ENCODE data around the gene HRH1. TPM values are rescaled to one million over a fixed set of nuclear protein-coding genes. Genes with fewer than 3 reads are reported as not detected.
A peak's percentile ranks its signal among the peaks of the same experiment; 100 is the strongest.
"Not testable (repeated sequence)": the region's sequence is repeated elsewhere in the genome, so short reads cannot be mapped to it uniquely, and the experiment has no call there.

HRH1 gene
- total RNA-seq, 1 donor from 2014 or later = 2.7 TPM

GRCh38 chr3:11204697-11205348, 50.5 kb downstream of the HRH1 start:
- DNase-seq (ENCODE audit: low read depth in 2 of 2) = no peak

- DNase-seq (ENCODE audit: low read depth in 2 of 2) = peak in 1 of 2 donors; percentile 67
Measured at GRCh38 chr3:11205881-11206280, 51.6 kb downstream of the HRH1 start.

- peak in 1 of 2 donors; percentile 29 for DNase-seq (ENCODE audit: low read depth in 2 of 2)
Measured at GRCh38 chr3:11206316-11206715, 52.0 kb downstream of the HRH1 start.

- DNase-seq (ENCODE audit: low read depth in 2 of 2) = no peak
Measured at GRCh38 chr3:11206953-11207352, 52.7 kb downstream of the HRH1 start.

- no peak for DNase-seq (ENCODE audit: low read depth in 2 of 2)
Measured at GRCh38 chr3:11211531-11212298, 57.4 kb downstream of the HRH1 start.

- DNase-seq (ENCODE audit: low read depth in 2 of 2) = peak in 1 of 2 donors; percentile 53
Measured at GRCh38 chr3:11212299-11212608, 58.0 kb downstream of the HRH1 start.

- DNase-seq (ENCODE audit: low read depth in 2 of 2) = peak in 1 of 2 donors; percentile 83
Measured at GRCh38 chr3:11212784-11213183, 58.5 kb downstream of the HRH1 start.

- no peak for DNase-seq (ENCODE audit: low read depth in 2 of 2)
Measured at GRCh38 chr3:11213810-11214450, 59.6 kb downstream of the HRH1 start.

GRCh38 chr3:11214451-11214978, 60.2 kb downstream of the HRH1 start:
- DNase-seq (ENCODE audit: low read depth in 2 of 2) = no peak

GRCh38 chr3:11217370-11217769, 63.1 kb downstream of the HRH1 start:
- DNase-seq (ENCODE audit: low read depth in 2 of 2) = not testable (repeated sequence)

GRCh38 chr3:11220230-11220629, 65.9 kb downstream of the HRH1 start:
- no peak for DNase-seq (ENCODE audit: low read depth in 2 of 2)

- peak in 1 of 2 donors; percentile 44 for DNase-seq (ENCODE audit: low read depth in 2 of 2)
Measured at GRCh38 chr3:11221818-11222415, 67.6 kb downstream of the HRH1 start.

- no peak for DNase-seq (ENCODE audit: low read depth in 2 of 2)
Measured at GRCh38 chr3:11224010-11224409, 69.7 kb downstream of the HRH1 start.

GRCh38 chr3:11224870-11225229, 70.6 kb downstream of the HRH1 start:
- DNase-seq (ENCODE audit: low read depth in 2 of 2) = no peak

- DNase-seq (ENCODE audit: low read depth in 2 of 2) = no peak
Measured at GRCh38 chr3:11226042-11226370, 71.7 kb downstream of the HRH1 start.

- no peak for DNase-seq (ENCODE audit: low read depth in 2 of 2)
Measured at GRCh38 chr3:11228041-11228440, 73.7 kb downstream of the HRH1 start.

- DNase-seq (ENCODE audit: low read depth in 2 of 2) = no peak
Measured at GRCh38 chr3:11230125-11230524, 75.8 kb downstream of the HRH1 start.

GRCh38 chr3:11230832-11231231, 76.5 kb downstream of the HRH1 start:
- DNase-seq (ENCODE audit: low read depth in 2 of 2) = no peak

GRCh38 chr3:11235385-11235784, 81.1 kb downstream of the HRH1 start:
- DNase-seq (ENCODE audit: low read depth in 2 of 2) = no peak

- DNase-seq (ENCODE audit: low read depth in 2 of 2) = peak; percentile 47 to 85
Measured at GRCh38 chr3:11236588-11237461, 82.5 kb downstream of the HRH1 start.

GRCh38 chr3:11238060-11238459, 83.8 kb downstream of the HRH1 start:
- DNase-seq (ENCODE audit: low read depth in 2 of 2) = peak in 1 of 2 donors; percentile 74

All from dermis microvascular lymphatic vessel endothelial cell (primary cell).